Upper lobe of left lung (tissue), 4 donors: Measurements from ENCODE around the gene MAML2.

Source experiments
- EP300 ChIP-seq, 4 donors: sonication (generic); formaldehyde crosslinking; IDR thresholded peaks; one replicate each; pipeline ENCODE4 v1.5.1; 2017; ENCODE audit warnings: antibody characterized with exemption in 4 of 4, control low read depth in 2 of 4
- POLR2A ChIP-seq, 4 donors: fragments of 450-650 bp; IDR thresholded peaks; one replicate each; pipeline ENCODE4 v1.5.1; 2016 to 2017; ENCODE audit warnings: antibody characterized with exemption in 4 of 4, mild to moderate bottlenecking in 2 of 4
- POLR2AphosphoS5 ChIP-seq, 2 donors: sonication (generic); formaldehyde crosslinking; IDR thresholded peaks; one replicate each; pipeline ENCODE4 v1.5.1; 2017; ENCODE audit warnings: antibody characterized with exemption in 2 of 2
- TF ChIP-seq, protein P1 (sequence below), 6 experiments: fragments of 450-650 bp in 4 of 6; fragments of 200-600 bp in 2 of 6; sonication (generic) in 2 of 6; IDR thresholded peaks; one replicate each; pipeline ENCODE4 v1.5.1; 2016 to 2019; ENCODE audit warnings: antibody characterized with exemption in 6 of 6

DNA sequence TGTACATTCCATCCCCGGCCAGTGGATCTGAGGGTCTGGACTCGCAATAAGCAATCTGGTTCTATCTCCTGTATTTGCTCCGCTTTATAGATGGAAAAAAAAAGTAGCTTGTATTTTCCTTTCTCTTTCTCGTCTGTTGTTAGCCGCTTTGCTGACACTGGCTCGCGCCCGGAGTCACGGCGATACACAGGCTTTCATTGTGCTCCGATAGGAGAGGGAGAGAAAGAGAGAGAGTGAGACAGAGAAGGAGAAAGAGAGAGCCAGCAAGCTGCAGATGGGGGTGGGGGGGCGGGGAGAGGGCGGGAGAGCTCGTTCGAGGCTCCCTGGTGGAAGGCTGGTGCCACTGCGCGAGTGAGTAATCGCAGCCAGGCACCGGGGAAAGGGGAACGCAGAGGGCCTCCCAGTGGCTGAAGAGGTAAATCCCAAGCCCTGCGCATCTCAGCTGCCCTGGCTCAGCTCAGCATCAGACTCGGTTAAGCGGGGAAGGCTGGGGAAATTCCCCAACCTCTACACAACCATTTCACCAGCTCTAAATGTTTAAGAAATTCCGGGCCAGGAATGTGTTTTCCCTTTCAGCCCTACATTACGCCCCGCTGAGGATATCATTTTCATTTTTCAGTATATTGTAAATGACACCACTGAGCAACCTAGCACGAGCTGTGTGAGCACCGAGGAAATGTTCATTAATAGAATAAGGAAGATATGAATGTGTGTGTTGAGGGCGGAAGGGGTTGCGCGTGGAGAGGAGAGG is at the start of gene MAML2:
- TF ChIP-seq, protein P1, sequence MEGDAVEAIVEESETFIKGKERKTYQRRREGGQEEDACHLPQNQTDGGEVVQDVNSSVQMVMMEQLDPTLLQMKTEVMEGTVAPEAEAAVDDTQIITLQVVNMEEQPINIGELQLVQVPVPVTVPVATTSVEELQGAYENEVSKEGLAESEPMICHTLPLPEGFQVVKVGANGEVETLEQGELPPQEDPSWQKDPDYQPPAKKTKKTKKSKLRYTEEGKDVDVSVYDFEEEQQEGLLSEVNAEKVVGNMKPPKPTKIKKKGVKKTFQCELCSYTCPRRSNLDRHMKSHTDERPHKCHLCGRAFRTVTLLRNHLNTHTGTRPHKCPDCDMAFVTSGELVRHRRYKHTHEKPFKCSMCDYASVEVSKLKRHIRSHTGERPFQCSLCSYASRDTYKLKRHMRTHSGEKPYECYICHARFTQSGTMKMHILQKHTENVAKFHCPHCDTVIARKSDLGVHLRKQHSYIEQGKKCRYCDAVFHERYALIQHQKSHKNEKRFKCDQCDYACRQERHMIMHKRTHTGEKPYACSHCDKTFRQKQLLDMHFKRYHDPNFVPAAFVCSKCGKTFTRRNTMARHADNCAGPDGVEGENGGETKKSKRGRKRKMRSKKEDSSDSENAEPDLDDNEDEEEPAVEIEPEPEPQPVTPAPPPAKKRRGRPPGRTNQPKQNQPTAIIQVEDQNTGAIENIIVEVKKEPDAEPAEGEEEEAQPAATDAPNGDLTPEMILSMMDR (IDR thresholded peaks at IDR 0.05) = peak; percentile 91 to 99 (median 94)
- TF ChIP-seq EP300 (IDR thresholded peaks at IDR 0.05) (no peak), POLR2A (IDR thresholded peaks at IDR 0.05) (no peak), POLR2AphosphoS5 (IDR thresholded peaks at IDR 0.05) (peak; percentile 23 to 56)
